ENCODE data around the gene FOXC1. TPM values are rescaled to one million over a fixed set of nuclear protein-coding genes. Genes with fewer than 3 reads are reported as not detected.
A peak's percentile ranks its signal among the peaks of the same experiment; 100 is the strongest.

Gene FOXC1
- total RNA-seq, 1 experiment from 2014 or later: 10.3 TPM

DNA sequence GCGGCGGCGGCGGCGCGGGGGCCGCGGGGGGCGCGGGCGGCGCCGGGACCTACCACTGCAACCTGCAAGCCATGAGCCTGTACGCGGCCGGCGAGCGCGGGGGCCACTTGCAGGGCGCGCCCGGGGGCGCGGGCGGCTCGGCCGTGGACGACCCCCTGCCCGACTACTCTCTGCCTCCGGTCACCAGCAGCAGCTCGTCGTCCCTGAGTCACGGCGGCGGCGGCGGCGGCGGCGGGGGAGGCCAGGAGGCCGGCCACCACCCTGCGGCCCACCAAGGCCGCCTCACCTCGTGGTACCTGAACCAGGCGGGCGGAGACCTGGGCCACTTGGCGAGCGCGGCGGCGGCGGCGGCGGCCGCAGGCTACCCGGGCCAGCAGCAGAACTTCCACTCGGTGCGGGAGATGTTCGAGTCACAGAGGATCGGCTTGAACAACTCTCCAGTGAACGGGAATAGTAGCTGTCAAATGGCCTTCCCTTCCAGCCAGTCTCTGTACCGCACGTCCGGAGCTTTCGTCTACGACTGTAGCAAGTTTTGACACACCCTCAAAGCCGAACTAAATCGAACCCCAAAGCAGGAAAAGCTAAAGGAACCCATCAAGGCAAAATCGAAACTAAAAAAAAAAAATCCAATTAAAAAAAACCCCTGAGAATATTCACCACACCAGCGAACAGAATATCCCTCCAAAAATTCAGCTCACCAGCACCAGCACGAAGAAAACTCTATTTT is 2.0 kb downstream of the FOXC1 start:
- peak; percentile 42 for DNase-seq (ENCODE audit: low read depth)

DNA sequence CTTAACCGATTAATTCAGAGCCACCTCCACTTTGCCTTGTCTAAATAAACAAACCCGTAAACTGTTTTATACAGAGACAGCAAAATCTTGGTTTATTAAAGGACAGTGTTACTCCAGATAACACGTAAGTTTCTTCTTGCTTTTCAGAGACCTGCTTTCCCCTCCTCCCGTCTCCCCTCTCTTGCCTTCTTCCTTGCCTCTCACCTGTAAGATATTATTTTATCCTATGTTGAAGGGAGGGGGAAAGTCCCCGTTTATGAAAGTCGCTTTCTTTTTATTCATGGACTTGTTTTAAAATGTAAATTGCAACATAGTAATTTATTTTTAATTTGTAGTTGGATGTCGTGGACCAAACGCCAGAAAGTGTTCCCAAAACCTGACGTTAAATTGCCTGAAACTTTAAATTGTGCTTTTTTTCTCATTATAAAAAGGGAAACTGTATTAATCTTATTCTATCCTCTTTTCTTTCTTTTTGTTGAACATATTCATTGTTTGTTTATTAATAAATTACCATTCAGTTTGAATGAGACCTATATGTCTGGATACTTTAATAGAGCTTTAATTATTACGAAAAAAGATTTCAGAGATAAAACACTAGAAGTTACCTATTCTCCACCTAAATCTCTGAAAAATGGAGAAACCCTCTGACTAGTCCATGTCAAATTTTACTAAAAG is 2.7 kb downstream of the FOXC1 start:
- no peak for DNase-seq (ENCODE audit: low read depth)

DNA sequence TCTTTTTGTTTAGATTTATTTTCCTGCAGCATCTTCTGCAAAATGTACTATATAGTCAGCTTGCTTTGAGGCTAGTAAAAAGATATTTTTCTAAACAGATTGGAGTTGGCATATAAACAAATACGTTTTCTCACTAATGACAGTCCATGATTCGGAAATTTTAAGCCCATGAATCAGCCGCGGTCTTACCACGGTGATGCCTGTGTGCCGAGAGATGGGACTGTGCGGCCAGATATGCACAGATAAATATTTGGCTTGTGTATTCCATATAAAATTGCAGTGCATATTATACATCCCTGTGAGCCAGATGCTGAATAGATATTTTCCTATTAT is 3.2 kb downstream of the FOXC1 start:
- DNase-seq (ENCODE audit: low read depth): peak; percentile 60

DNA sequence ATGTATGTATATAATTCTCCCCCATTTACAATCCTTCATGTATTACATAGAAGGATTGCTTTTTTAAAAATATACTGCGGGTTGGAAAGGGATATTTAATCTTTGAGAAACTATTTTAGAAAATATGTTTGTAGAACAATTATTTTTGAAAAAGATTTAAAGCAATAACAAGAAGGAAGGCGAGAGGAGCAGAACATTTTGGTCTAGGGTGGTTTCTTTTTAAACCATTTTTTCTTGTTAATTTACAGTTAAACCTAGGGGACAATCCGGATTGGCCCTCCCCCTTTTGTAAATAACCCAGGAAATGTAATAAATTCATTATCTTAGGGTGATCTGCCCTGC is 3.6 kb downstream of the FOXC1 start:
- DNase-seq (ENCODE audit: low read depth): no peak

DNA sequence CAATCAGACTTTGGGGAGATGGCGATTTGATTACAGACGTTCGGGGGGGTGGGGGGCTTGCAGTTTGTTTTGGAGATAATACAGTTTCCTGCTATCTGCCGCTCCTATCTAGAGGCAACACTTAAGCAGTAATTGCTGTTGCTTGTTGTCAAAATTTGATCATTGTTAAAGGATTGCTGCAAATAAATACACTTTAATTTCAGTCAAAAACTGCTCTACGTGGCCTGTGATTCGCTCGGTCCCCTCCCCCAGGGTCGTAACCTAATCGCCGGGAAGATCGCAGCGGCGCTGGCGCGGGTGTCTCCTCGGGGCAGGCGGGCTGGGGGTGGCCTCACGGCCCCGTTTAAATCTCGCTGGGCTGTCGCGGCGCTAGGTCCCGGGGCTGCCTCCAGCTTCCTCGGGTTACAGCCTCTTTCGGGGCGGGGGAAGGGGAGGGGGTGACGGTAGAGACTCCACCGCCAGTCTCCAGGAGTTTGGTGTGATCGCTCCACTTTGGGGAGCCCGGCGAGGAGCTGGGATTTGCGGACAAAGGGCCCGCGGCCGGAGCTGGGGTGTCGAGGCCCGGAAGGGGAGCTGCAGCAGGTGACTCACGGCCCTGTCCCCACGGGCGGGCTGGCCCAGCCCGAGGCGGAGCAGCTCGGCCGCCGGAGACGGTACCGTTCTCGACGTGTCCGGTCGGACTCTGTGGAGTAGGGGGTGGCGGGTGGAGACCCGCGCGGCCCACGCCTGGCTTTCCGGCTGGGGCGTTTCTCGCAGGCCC is 4.2 kb downstream of the FOXC1 start:
- peak; percentile 54 for DNase-seq (ENCODE audit: low read depth)

DNA sequence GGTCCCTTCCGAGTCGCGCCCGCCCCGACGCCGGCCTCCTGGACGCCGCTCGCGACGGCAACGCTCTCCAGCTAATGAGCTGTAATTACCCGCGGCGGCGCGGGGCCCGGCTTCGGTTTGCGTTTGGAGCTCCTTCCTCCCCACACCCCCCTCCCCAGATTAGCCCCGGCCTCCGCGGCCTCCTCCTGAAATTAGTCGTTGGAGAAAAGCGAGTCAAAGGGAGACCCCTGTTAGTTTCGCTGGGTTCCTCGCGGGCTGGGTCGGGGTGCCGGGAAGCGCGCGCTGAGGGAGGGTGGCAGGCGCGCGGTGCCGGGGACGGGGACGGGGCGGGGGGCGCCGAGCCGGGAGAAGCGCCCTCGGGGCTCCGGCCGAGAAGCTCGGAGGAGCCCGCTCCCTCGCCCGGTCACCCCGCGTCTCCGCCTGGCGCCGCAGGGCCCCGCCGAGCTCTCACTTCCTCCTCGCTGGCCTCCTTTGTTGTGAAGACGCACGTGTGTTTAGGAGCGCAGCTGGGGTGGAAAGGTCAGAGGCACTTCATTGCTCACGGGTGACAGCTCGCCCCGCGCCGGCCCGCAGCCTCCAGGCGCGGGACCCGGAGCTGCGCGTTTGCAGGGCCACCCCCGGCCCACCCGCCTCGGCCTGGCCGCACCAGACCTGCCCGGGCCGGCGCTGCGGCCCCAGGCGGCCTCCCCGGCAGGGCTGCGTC is 4.9 kb downstream of the FOXC1 start:
- no peak for DNase-seq (ENCODE audit: low read depth)

DNA sequence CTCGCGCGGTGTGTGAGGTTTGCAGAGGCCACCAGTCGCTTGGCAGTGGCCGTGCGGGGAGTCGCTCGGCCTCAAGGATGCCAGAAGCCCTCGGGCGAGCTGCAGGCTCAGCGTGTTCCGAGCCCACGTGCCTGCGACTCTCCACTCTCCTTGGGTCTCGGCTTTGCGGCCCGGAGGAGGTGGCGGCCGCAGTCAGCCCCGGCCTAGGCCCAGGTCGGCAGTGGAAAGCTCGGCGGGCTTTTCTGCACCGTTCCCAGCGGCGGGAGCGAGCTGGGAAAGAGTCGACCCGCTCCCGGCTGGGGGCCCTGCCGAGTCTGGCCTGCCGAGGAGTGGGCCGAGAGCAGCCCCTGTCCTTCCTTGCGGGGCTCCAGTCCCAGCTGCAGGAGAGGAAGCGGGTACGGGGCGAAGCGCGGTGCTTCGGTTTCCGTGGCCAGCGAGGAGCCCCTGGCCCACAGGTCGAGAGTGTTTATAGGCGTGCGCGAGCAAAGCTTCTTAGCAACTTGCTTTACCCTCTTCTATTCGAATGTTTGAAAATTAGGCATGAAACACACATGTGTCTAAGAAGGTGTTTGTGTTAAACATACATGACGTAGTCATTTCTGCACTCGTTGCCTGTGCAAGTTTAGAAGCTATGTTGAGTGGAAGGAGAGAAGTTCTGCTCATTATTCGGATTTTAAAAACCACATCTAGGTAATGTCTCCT is 5.6 kb downstream of the FOXC1 start:
- no peak for DNase-seq (ENCODE audit: low read depth)

DNA sequence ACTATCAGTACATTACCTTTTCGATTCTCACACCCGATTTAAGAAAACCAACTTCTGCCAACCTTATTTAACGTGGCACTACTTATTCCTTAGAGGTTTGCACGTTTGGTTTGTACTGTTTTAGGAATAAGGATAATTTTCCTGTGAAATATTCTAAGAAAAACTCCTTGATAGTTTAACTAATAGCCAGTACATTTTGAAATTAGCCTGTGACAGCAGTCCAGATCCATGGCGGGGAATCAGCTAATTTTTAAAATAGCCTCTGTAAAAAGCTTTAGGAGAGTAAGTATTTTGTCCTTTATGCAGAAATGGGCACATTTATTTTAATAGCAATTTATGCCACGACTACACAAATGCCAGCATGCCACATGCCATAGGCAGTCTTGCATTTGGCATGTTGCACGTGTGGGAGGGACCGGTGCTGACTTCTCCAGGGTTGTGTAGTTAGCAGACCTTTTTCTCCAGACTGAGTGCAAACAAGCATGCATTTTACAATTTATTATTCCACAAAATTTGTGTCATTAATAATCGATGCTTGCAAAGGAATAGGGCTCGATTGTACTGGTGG is 6.2 kb downstream of the FOXC1 start:
- no peak for DNase-seq (ENCODE audit: low read depth)

DNA sequence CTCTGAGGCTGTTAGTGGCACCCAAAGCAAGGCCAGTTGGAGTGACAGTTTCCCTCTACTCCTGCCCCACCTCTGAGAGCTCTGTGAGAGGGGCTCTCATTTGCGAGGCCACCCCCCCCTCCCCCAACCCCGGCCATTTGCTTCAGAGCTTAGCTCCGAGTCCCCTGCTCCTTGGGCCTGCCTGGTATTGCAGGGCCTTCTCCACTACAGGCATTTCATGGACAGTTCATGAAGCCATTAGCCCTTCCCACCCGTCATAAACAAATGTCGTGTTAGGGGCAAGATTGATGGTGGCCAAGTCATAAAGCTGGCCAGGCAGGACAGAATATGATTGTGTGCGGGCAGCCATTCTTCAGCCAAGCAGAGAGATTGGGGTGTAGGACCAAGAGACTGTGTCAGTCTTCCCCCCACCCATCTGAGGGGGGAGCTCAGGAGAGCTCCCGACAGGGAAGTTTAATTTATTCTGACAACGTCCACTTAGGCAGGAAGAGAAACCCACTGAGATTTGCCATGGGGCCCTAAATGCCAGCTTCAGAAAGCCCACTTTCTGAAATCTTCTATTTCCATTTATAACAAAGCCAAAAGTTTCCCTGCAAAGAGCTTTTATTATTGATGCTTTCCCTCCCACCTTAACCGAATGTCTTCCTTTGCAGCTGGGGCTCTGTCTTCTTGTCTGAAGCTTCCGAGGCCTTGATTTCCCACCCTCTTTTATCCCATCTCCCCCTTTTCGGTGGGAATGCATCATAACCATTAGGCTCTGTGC is 7.2 kb downstream of the FOXC1 start:
- DNase-seq (ENCODE audit: low read depth): no peak

DNA sequence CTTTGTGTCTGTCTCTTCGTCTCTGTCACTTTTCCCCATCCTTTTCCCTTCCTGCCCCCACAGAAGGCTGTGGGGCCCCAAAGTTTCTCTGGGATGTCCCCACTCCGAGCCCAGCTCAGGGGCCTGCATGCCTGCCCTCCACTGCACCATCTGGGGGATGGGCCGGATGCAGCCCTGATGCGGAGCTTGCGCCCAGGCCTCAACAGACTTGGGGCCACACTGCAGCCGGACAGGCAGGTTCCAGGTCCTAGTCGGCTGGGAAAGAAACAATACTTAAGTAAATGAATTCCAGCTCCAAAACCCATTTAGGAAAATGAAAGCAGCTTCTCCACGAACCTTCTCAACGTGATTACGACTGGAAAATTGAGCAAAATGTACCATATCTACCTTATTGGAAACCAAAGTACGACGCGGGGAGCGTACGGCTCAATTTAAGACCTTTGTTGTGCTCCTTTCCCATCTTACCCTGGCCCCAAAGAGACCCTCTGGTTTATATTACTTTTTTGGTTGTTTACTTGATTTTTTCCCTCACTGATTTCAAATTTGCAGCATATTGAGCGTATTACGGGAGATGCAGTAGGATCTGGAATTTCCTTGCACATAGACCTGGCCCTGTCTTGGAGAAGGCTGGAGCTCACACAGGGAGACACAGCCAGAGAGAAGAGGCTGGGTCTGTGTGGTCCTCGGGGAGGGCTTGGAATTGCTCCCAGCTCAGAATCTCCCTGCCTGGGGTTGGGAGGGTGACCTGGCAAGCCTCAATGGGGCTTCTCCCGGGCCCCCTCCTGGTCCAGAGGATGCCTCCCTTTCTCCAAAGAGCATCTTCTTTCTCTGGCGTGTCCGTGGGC is 8.0 kb downstream of the FOXC1 start:
- no peak for DNase-seq (ENCODE audit: low read depth)

DNA sequence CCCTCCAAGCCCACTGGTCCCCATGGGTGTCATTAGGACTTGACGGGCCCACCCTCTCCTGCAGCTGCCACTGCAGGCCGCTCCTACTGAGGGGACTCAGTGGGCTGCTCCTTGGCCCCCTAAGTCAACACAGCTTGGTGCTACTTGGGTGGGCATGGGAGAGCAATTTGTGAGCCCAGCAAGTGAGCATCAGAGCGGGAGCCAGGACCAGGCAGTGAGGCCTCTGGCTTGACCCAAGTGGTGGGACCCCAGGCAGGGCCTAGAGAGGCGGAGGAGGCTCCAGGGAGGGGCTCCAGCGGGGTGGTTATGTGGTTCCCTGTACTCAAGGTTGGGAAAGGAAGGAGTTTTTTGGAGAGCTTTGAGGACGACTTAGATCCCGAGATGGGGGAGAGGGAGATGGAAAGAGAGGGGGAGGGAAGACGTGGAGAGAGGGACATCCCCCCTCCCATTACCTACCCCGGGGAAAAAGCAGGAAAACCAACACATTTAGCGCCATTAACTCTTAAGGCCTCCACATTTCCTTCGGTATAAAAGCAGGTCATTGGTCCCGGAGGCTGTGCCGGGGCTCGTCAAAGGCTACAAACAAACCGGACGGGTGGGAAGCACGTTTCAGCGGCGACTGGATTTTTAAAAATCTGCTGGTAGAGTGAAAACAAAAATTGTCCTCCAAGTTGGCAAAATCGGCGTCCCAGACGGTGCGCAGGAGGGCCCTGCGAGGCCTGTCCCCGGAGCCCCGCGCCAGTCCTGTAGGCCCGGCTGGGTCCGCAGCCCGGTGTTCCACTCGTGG is 8.8 kb downstream of the FOXC1 start:
- no peak for DNase-seq (ENCODE audit: low read depth)

DNA sequence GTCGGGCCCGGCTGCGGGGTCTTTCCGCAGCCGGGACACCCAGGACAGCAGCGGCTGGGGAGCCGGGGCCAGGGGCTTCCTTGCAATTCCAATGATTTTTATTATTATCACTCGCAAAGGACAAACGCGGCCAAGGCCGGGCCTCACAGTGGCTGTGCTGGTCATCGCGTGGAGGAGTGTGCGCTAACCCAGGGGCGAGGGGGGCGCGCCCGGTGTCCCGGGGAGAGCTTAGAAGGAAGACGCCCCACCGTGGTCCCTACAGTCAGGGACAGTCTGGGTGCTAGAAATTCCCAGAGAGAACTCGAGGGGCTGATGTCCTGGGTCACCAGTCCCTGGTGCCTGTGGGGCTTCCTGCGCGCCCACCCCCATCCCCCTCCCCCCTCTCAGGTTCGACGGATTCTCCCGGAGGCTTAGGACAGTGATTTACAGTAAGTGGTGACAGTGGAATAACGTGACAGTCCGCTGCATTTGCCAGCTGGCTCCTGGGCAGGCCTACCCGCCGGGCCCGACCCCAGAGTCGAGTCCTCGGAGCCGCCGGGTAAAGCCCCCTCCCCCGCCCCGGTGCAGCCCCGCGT is 9.5 kb downstream of the FOXC1 start:
- DNase-seq (ENCODE audit: low read depth): no peak

DNA sequence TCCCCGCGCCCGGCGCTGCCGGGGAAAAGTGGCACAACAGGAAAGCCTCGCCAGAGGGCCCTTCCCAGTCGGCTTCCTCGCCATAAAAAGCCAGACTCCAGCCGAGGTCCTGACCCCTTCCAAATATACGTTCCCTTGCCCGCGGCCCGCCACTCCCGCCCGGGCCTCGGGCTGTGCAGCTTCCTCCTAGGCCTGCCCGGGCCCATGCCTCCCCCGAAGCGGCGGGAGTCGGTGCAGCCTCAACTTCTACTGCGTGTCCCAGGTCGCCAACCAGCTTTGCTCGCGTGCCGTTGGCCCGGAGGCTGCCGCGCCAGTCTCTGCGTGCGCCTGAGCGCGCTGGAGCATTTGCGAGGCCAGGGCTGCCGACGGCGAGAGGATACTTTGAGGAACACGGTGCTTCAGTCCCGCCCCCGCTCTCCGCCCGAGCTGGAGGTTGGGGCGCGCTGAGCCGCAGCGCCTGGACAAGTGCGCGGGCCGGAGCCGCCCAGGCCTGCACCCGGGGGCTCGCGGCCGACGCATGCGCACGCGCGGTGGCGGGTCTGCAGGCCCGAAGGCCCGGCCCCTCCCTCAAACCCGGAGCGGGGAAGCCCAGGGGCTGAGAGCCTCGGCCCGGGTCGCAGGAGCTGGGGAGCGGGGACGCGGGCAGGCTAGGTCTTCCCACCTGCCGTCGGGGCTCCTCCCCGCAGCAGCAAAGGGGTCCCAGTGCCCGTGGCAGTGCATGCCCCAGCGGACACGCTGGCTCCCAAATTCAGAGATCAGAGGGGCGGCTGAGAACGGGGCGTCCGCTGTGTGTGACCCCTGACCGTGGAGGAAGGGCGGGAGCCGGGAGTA is 10.2 kb downstream of the FOXC1 start:
- no peak for DNase-seq (ENCODE audit: low read depth)

DNA sequence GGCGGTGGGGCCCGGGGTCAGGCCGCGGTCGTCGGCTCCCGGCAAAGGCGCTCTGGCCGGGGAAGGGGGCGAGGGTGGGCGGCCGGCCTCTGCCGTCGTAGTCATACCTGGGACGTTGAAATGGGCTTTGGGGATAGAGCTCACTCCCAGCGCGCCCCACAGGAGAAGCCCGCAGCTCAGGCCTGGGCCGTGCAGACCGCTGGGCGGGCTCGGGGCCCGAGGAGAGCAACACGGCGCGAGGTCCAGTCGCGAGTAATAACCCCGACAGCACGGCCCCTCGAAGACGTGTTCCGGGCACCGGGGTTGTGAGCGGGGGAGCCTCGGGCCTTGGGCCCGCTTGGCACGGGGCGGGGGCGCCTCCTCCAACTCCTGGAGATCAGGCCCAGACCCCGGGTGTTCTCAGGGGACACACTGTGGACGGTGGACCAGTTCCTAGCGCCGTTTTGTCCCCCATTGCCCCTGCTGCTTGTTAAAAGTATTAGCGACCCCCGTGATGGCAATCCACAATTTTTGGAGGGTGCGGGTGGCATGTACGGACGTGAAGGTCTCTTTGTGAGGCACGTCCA is 10.9 kb downstream of the FOXC1 start:
- DNase-seq (ENCODE audit: low read depth): no peak

DNA sequence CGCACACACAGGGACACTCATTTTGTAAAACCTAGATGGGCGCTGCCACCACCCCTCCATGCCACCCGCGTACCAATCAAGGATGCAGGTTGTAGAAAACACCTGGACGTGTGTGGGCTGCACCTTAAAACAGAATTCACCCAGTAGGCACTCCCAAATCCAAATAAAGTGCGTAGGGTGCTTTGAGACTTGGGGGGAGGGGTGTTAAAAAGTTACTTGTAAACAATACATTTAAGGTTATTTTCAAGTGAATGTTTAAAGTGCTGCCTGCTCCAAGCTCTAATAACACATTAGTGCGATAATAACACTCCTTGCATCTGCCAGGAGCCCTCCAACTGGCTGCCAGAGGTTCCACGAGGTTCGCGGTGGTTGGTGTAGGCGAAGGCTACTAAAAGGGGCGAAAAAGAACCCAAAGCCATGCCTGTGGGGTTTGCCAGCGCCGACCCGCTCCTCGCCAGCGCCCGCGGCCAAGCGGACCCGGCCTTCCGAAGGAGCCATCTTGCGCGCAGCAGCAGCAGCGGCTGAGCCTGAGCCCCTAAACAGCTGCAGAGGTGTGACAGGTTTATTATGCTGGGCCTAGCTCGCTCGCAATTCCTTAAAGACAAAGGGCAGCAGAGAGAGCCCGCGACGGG is 11.5 kb downstream of the FOXC1 start:
- no peak for DNase-seq (ENCODE audit: low read depth)

DNA sequence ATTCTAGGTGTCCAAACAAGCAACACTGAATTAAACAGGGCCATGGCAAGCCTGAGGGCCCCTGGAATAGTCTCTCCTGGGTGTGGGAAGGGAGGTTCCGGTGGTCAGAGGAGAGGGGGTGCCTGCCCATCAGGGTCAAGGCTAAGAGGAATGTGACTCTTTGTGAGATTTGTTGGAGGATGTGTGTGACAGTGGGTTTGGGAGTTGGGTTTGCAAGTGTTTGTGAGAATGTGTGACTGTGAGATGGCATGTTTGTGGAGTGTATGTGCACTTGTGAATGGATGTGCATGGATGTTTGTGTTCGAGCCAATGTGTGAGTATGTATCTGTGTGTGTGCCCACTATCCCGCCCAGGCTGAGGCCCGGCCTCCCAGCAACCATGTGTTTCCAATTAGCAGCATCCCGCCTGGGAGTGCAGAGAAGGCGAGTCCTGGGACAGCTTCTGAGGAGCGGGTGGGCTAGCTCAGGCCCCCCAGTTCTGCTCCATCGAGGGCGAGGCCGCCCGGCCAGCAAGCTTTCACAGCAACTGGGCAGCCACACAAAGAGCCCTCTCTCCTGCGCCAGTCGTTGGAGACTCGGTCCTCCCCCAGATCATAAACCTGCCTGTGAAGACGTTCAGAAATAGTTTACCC is 12.6 kb downstream of the FOXC1 start:
- DNase-seq (ENCODE audit: low read depth): no peak
